PC-3 (cell line): ENCODE data around the gene EFR3B. TPM values are rescaled to one million over a fixed set of nuclear protein-coding genes. Genes with fewer than 3 reads are reported as not detected.

Experiments
- ATAC-seq: fragments of 200-7000 bp; cut with Tn5 transposase; 2 replicates; pipeline ENCODE4 v1.9.1; 2020; ENCODE audit warnings: mild to moderate bottlenecking, moderate library complexity
- BruUV-seq: library from RNA; stranded (reverse); fragments of 400-500 nt; replicated peaks from 2 replicates; lab custom pipeline; 2021; lab: Mats Ljungman, UMichigan
- CTCF ChIA-PET: fragments of 300-600 bp; sonication (Branson Sonifier 250); formaldehyde crosslinking; loops from one replicate; lab custom pipeline; 2022; ENCODE audit warnings: antibody characterized with exemption; lab: Charles Lee
- POLR2A ChIA-PET: fragments of 300-600 bp; sonication (Branson Sonifier 250); formaldehyde crosslinking; loops from one replicate; lab custom pipeline; 2022; ENCODE audit warnings: antibody characterized with exemption; ENCODE audit not compliant: unreplicated experiment; lab: Charles Lee
- DNase-seq: peaks from one replicate; pipeline ENCODE4 v3.0.0-alpha.2; 2015
- H2AFZ ChIP-seq: fragments of 300-600 bp; sonication (generic); 2 replicates; pipeline ENCODE4 v1.6.0; 2016; ENCODE audit warnings: antibody characterized with exemption, low read length
- H3F3A ChIP-seq: fragments of 300-600 bp; sonication (generic); one replicate; pipeline ENCODE4 v1.6.0; 2017; ENCODE audit warnings: antibody characterized with exemption, low read length, control low read depth, mild to moderate bottlenecking; ENCODE audit not compliant: unreplicated experiment
- H3K27ac ChIP-seq: fragments of 300-600 bp; sonication (generic); 2 replicates; pipeline ENCODE4 v1.5.1; 2016; ENCODE audit warnings: mild to moderate bottlenecking, low read length
- H3K27me3 ChIP-seq: fragments of 300-600 bp; sonication (generic); 2 replicates; pipeline ENCODE4 v1.6.1; 2016; ENCODE audit warnings: low read length, mixed read lengths
- H3K36me3 ChIP-seq: fragments of 300-600 bp; sonication (generic); 2 replicates; pipeline ENCODE4 v1.6.1; 2016; ENCODE audit warnings: low read depth, mixed run types, low read length, mixed read lengths
- H3K4me1 ChIP-seq: fragments of 300-600 bp; sonication (generic); 2 replicates; pipeline ENCODE4 v1.5.1; 2016; ENCODE audit warnings: low read length; ENCODE audit not compliant: insufficient read depth
- H3K4me2 ChIP-seq: fragments of 300-600 bp; sonication (generic); 2 replicates; pipeline ENCODE4 v1.6.0; 2016; ENCODE audit warnings: low read length
- H3K4me3 ChIP-seq: fragments of 300-600 bp; sonication (generic); 2 replicates; pipeline ENCODE4 v1.5.1; 2016; ENCODE audit warnings: mild to moderate bottlenecking, low read length, mixed read lengths
- H3K79me2 ChIP-seq: fragments of 300-600 bp; sonication (generic); 2 replicates; pipeline ENCODE4 v1.6.1; 2017; ENCODE audit warnings: low read length, mixed read lengths
- H3K9ac ChIP-seq: fragments of 300-600 bp; sonication (generic); 2 replicates; pipeline ENCODE4 v1.6.0; 2016; ENCODE audit warnings: mild to moderate bottlenecking, low read length
- H3K9me2 ChIP-seq: fragments of 300-600 bp; sonication (generic); replicated peaks from 2 replicates; pipeline ENCODE4 v1.6.1; 2016; ENCODE audit warnings: mixed run types, low read length, mixed read lengths
- H3K9me3 ChIP-seq: fragments of 300-600 bp; sonication (generic); 2 replicates; pipeline ENCODE4 v1.6.1; 2016; ENCODE audit warnings: low read length, mixed read lengths
- H4K20me1 ChIP-seq: fragments of 300-600 bp; sonication (generic); 2 replicates; pipeline ENCODE4 v1.6.1; 2016; ENCODE audit warnings: low read length, mixed read lengths
- CTCF ChIP-seq: fragments of 300-600 bp; sonication (generic); conservative IDR thresholded peaks from 2 replicates; pipeline ENCODE4 v1.5.1; 2017; ENCODE audit warnings: antibody characterized with exemption, low read depth, mild to moderate bottlenecking, low read length
- EZH2 ChIP-seq: fragments of 300-600 bp; sonication (generic); IDR thresholded peaks from one replicate; pipeline ENCODE4 v1.6.1; 2017; ENCODE audit warnings: antibody characterized with exemption, mild to moderate bottlenecking, low read length; ENCODE audit not compliant: unreplicated experiment
- EZH2phosphoT487 ChIP-seq: fragments of 300-600 bp; sonication (generic); IDR thresholded peaks from 2 replicates; pipeline ENCODE4 v1.6.1; 2018; ENCODE audit warnings: mild to moderate bottlenecking, antibody characterized with exemption, low read length, borderline replicate concordance
- intact Hi-C: fragments of 100-400 bp; cut with micrococcal nuclease; formaldehyde crosslinking; loops from 2 replicates; pipeline ENCODE4 v1.9.0; 2023
- total RNA-seq: library from RNA; depleted of rRNA; stranded (reverse); fragments of >200 nt; gene quantifications from 2 replicates; pipeline ENCODE4 v1.2.3, GENCODE V29; 2014

EFR3B gene
- total RNA-seq, 1 experiment from 2014 or later: 4.6 TPM

- CTCF ChIA-PET: no interaction called here
- no peak for ATAC-seq
Measured at GRCh38 chr2:25068217-25068616, 26.3 kb downstream of the EFR3B start.

GRCh38 chr2:25071966-25072365 is 30.1 kb downstream of the EFR3B start:
- Histone ChIP-seq H2AFZ (no peak overlapping the region), H3F3A (no peaks in the 10 kb centered on the region), H4K20me1 (no peaks in the 10 kb centered on the region), H3K4me3 (no peak overlapping the region), H3K9ac (no peak overlapping the region), H3K27me3 (no peaks in the 10 kb centered on the region), H3K36me3 (no peaks in the 10 kb centered on the region), H3K9me3 (no peaks in the 10 kb centered on the region), H3K4me2 (no peak overlapping the region), H3K79me2 (no peaks in the 10 kb centered on the region), H3K9me2 (no peaks in the 10 kb centered on the region), H3K27ac (no peak overlapping the region), H3K4me1 (no peaks in the 10 kb centered on the region)
- TF ChIP-seq CTCF: no peak
- no peak for TF ChIP-seq EZH2phosphoT487
- TF ChIP-seq EZH2: no peak
- no TSS peak for BruUV-seq
- intact Hi-C loops: no loop called here
- ATAC-seq: no peak
- ChIA-PET POLR2A (no interaction called here), CTCF (no interaction called here)
- no peak for DNase-seq

More at GRCh38 chr2:25068217-25068616, 26.3 kb downstream of the EFR3B start:
- Histone ChIP-seq H3K27me3 (no peaks in the 10 kb centered on the region), H3K4me1 (peaks cover 9% of the 10 kb centered on the region), H2AFZ (no peak overlapping the region), H3K9me2 (no peaks in the 10 kb centered on the region), H3F3A (no peaks in the 10 kb centered on the region), H4K20me1 (no peaks in the 10 kb centered on the region), H3K9me3 (no peaks in the 10 kb centered on the region), H3K4me3 (no peak overlapping the region), H3K36me3 (no peaks in the 10 kb centered on the region), H3K9ac (no peak overlapping the region), H3K27ac (no peak overlapping the region), H3K79me2 (no peaks in the 10 kb centered on the region), H3K4me2 (no peak overlapping the region)
- TF ChIP-seq CTCF (no peak), EZH2phosphoT487 (no peak), EZH2 (no peak)
- no TSS peak for BruUV-seq
- POLR2A ChIA-PET: no interaction called here
- no peak for DNase-seq
- intact Hi-C loops: no loop called here

- CTCF ChIA-PET: no interaction called here
- ATAC-seq: no peak
Measured at GRCh38 chr2:25072606-25073005, 30.7 kb downstream of the EFR3B start.

More at GRCh38 chr2:25072606-25073005, 30.7 kb downstream of the EFR3B start:
- no peak for DNase-seq
- TF ChIP-seq EZH2 (no peak), EZH2phosphoT487 (no peak), CTCF (no peak)
- no peaks in the 10 kb centered on the region for H3K9me2 ChIP-seq
- H2AFZ ChIP-seq: no peak overlapping the region
- no peaks in the 10 kb centered on the region for H4K20me1 ChIP-seq
- H3K79me2 ChIP-seq: no peaks in the 10 kb centered on the region
- peaks cover under 1% of the 10 kb centered on the region; the same call in 1 of the 2 replicates for H3K4me1 ChIP-seq
- no peaks in the 10 kb centered on the region for H3F3A ChIP-seq
- no peak overlapping the region for H3K4me2 ChIP-seq
- H3K27ac ChIP-seq: no peak overlapping the region
- no peaks in the 10 kb centered on the region for H3K27me3 ChIP-seq
- H3K9me3 ChIP-seq: no peaks in the 10 kb centered on the region
- POLR2A ChIA-PET: interaction anchor here (0.5 kb wide), 1 partner anchor 31 kb away, joined by 7 read pairs; no protein-coding TSS in a partner anchor
- no peak overlapping the region for H3K4me3 ChIP-seq
- intact Hi-C loops: no loop called here
- no peak overlapping the region for H3K9ac ChIP-seq
- H3K36me3 ChIP-seq: no peaks in the 10 kb centered on the region
- BruUV-seq: no TSS peak
